AG04450 (cell line): Measurements from ENCODE around the gene SMARCE1. TPM values are rescaled to one million over a fixed set of nuclear protein-coding genes. Genes with fewer than 3 reads are reported as not detected.

Experiments used
- CTCF ChIA-PET: fragments of 300-600, 350-600 bp; formaldehyde crosslinking; extraction: SDS; loops from one replicate; lab custom pipeline; 2022; ENCODE audit warnings: antibody characterized with exemption, inconsistent platforms; lab: Charles Lee
- POLR2A ChIA-PET: fragments of 350-600 bp; formaldehyde crosslinking; extraction: SDS; loops from one replicate; lab custom pipeline; 2021; ENCODE audit warnings: antibody characterized with exemption, inconsistent platforms; lab: Yijun Ruan, JAX
- DNase-seq: peaks from one replicate; pipeline ENCODE4 v3.0.0-alpha.2; 2011; ENCODE audit warnings: low read depth, low spot score
- H3K27ac ChIP-seq: one replicate; pipeline ENCODE4 v1.5.1; 2012; ENCODE audit warnings: low read depth, low read length, control low read depth
- H3K27me3 ChIP-seq: one replicate; pipeline ENCODE4 v1.6.0; 2012; ENCODE audit warnings: low read length; ENCODE audit not compliant: control insufficient read depth, insufficient read depth
- H3K4me3 ChIP-seq: 2 replicates; pipeline ENCODE4 v1.5.1; 2011; ENCODE audit warnings: mild to moderate bottlenecking, low read depth, low read length, control low read depth
- H3K9me3 ChIP-seq: 2 replicates; pipeline ENCODE4 v1.5.1; 2012; ENCODE audit warnings: low read length; ENCODE audit not compliant: control insufficient read depth, insufficient read depth
- polyA plus RNA-seq: library from polyadenylated mRNA; depleted of rRNA; stranded (reverse); fragments of >200 nt; gene quantifications from 2 replicates; pipeline ENCODE4 v1.2.3, GENCODE V29; 2011
- TF ChIP-seq, protein P1 (sequence below): IDR thresholded peaks from 2 replicates; pipeline ENCODE4 v1.5.1; 2011; ENCODE audit warnings: low read depth, low read length, control low read depth, inconsistent platforms

SMARCE1 gene
- polyA plus RNA-seq, 1 experiment, result 111 TPM

DNA sequence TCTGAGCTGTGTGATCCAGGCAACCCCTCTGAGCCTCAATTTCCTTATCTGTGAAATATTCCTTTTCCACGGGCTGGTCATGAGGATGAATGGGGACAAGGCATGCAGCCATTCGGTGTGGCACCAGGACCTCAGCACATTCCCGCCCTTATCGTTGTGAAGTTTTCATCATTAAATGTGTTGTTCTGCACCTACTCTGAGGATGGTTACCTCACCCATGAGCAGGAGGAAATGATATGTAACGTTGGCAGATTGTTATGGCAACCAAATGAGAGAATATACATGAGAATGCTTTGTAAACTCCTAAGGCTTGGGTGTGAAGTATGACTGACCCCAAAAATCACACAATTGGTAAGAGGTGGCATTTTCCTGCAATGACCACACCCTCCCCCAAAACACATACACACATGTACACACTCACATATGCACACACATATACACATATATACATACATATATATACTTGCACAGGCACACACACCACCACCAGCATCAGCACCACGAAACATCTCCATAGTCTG, 39.5 kb downstream of the SMARCE1 start:
- POLR2A ChIA-PET, result no interaction called here
- TF ChIP-seq, protein P1, sequence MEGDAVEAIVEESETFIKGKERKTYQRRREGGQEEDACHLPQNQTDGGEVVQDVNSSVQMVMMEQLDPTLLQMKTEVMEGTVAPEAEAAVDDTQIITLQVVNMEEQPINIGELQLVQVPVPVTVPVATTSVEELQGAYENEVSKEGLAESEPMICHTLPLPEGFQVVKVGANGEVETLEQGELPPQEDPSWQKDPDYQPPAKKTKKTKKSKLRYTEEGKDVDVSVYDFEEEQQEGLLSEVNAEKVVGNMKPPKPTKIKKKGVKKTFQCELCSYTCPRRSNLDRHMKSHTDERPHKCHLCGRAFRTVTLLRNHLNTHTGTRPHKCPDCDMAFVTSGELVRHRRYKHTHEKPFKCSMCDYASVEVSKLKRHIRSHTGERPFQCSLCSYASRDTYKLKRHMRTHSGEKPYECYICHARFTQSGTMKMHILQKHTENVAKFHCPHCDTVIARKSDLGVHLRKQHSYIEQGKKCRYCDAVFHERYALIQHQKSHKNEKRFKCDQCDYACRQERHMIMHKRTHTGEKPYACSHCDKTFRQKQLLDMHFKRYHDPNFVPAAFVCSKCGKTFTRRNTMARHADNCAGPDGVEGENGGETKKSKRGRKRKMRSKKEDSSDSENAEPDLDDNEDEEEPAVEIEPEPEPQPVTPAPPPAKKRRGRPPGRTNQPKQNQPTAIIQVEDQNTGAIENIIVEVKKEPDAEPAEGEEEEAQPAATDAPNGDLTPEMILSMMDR, result no peak
- CTCF ChIA-PET, result no interaction called here
- Histone ChIP-seq H3K27ac (no peak overlapping the region), H3K9me3 (no peaks in the 10 kb centered on the region; the same call in 1 of the 2 replicates), H3K27me3 (peaks cover 39% of the 10 kb centered on the region), H3K4me3 (no peak overlapping the region)
- no peak for DNase-seq

DNA sequence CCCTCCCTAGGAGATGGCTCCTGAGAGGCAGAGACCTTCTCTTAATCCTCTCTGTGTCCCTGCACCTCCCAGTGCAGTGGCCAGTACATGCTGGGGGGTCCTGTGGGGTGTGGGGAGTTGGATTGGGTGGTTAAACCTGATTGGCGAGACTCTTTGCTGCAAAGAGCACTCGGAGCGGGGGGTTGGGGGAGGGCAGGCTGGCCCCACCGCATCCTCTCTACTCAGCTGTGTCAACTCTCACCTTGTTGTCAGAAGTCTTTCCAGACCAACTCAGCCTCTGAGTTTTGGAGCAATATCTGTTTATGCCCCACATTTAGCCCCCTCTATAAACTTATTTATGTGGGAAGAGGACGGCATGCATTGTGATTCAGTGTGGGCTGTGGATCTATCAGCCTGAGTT, 40.0 kb downstream of the SMARCE1 start:
- no peaks in the 10 kb centered on the region; the same call in 1 of the 2 replicates for H3K9me3 ChIP-seq
- no peak for DNase-seq
- no peak overlapping the region for H3K27ac ChIP-seq
- H3K27me3 ChIP-seq, result peaks cover 42% of the 10 kb centered on the region
- H3K4me3 ChIP-seq, result no peak overlapping the region
- TF ChIP-seq, protein P1, result no peak
- CTCF ChIA-PET, result no interaction called here
- POLR2A ChIA-PET, result no interaction called here

DNA sequence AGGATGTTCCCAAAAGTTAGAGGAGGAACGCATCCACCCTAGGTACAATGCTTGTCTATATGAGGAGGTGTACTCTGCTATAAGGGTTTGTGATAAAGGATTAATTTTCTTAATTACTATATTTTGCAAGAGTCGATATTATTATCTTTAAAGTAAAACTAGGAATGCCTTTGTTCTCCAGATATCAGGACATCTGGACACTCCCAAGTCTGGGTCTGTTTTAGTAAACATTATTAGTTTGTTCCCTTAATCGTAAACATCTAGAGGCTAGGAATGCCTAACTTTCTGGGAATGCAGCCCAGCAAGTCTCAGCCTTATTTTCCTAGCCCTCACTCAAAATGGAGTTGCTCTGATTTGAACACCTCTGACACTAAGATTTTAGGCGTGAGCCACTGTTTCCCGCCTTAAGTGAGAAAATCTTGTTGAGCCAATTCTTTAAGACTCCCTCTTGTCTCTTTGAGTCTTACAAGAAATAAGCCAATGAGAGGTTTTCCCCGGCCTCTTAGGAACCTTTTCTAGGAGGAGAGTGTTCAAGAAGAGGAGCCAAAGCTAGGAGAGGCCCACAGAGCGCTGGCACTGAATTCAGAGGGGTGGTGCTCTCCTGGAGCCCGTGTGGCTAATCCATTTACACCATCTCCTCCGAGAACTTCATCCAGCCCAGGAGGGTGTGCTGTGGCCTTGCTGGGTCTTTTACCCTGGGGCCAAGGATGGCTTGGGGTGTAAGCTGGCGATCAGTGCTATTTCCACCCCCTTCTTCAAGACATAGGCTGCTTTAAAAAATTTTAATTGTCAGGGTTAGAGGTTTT, 40.9 kb downstream of the SMARCE1 start:
- DNase-seq, result no peak
- H3K27ac ChIP-seq, result no peak overlapping the region
- CTCF ChIA-PET, result no interaction called here
- H3K27me3 ChIP-seq, result peaks cover 42% of the 10 kb centered on the region
- no peaks in the 10 kb centered on the region; the same call in 1 of the 2 replicates for H3K9me3 ChIP-seq
- H3K4me3 ChIP-seq, result no peak overlapping the region
- TF ChIP-seq, protein P1, result no peak
- POLR2A ChIA-PET, result no interaction called here

DNA sequence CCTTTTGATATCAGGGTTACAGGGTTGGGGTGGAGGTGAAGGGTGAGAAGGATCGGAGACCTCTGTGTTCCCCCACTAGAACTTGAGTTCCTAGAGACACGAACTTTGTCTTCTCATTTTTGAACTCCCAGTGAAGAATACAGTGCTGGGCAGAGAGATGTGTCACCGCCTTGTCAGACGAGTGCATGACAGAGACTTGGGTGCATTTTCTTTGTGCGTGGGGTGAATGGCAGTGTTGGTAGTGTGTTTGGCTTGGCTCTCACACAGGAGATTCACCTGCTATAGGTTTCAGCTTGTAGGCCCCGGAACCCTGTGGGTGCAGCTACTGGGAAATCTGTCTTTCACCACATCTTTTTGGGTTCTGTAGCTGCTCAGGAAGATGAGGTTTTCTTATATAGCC, 42.3 kb downstream of the SMARCE1 start:
- POLR2A ChIA-PET, result interaction anchor here (0.8 to 0.9 kb wide), 2 partner anchors 10 to 56 kb away, joined by 3 read pairs; no protein-coding TSS in a partner anchor
- Histone ChIP-seq H3K27me3 (peaks cover 31% of the 10 kb centered on the region), H3K9me3 (no peaks in the 10 kb centered on the region; the same call in 1 of the 2 replicates), H3K27ac (no peak overlapping the region), H3K4me3 (no peak overlapping the region)
- TF ChIP-seq, protein P1, result no peak
- CTCF ChIA-PET, result no interaction called here
- no peak for DNase-seq
